Right lobe of liver (tissue), 4 donors: ENCODE results near the gene CLPTM1.

Source experiments
- POLR2A ChIP-seq: fragments of 450-650 bp; IDR thresholded peaks from one replicate; pipeline ENCODE4 v1.6.1; 2017; ENCODE audit warnings: antibody characterized with exemption, mild to moderate bottlenecking
- TF ChIP-seq, protein P1 (sequence below), 4 donors: fragments of 200-600 bp in 3 of 4; fragments of 450-650 bp in 1 of 4; IDR thresholded peaks; one replicate each; pipeline versions ENCODE4 v1.5.1 to v1.8.0; 2016 to 2022; ENCODE audit warnings: antibody characterized with exemption in 4 of 4, mild to moderate bottlenecking in 2 of 4
- donor health status: DM: no; HTN: no; CAD: no.
- donor health status: DM: no; HTN: no; CAD: no.
- donor health status: DM: no; HTN: yes; CAD: no.

DNA sequence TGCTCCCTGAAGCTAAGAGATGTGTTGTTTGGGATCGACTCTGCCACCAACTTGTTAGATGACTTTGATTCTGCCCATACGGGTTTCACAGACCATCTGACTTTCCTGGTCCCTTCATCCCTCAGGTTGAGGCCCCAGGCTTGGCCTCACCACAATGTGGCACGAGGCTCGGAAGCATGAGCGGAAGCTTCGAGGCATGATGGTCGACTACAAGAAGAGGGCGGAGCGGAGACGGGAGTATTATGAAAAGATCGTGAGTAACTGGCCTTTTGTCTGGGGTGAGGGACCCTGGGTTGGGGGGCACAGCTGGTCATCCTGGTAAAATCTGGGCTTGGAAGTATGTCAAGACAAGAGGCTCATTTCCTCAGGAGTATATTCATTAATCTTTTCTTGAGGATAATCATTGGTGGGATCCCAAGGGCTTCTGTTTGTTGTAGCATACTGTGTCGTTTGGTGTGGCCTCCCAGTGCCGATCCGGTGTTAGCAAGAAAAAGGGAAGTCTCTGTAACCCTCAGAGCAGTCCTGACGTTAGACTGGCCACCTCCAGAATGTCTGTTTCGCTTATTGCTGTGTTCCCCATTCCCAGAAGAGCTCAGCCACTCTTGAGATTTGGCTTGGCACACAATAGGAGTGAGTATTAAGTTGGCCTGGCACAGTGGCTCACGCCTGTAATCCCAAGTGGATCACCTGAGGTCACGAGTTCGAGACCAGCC, 85.0 kb downstream of the CLPTM1 start:
- TF ChIP-seq POLR2A: no peak
- TF ChIP-seq, protein P1, sequence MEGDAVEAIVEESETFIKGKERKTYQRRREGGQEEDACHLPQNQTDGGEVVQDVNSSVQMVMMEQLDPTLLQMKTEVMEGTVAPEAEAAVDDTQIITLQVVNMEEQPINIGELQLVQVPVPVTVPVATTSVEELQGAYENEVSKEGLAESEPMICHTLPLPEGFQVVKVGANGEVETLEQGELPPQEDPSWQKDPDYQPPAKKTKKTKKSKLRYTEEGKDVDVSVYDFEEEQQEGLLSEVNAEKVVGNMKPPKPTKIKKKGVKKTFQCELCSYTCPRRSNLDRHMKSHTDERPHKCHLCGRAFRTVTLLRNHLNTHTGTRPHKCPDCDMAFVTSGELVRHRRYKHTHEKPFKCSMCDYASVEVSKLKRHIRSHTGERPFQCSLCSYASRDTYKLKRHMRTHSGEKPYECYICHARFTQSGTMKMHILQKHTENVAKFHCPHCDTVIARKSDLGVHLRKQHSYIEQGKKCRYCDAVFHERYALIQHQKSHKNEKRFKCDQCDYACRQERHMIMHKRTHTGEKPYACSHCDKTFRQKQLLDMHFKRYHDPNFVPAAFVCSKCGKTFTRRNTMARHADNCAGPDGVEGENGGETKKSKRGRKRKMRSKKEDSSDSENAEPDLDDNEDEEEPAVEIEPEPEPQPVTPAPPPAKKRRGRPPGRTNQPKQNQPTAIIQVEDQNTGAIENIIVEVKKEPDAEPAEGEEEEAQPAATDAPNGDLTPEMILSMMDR (IDR thresholded peaks at IDR 0.05): no peak
